Hepatic stellate cell (primary cell): ENCODE results near the gene FOLR3.
"Not testable (repeated sequence)": the region's sequence is repeated elsewhere in the genome, so short reads cannot be mapped to it uniquely, and the experiment has no call there.

Experiments used
- DNase-seq: peaks from one replicate; pipeline ENCODE4 v3.0.0; 2011; ENCODE audit warnings: low spot score

FOLR3 gene

DNA sequence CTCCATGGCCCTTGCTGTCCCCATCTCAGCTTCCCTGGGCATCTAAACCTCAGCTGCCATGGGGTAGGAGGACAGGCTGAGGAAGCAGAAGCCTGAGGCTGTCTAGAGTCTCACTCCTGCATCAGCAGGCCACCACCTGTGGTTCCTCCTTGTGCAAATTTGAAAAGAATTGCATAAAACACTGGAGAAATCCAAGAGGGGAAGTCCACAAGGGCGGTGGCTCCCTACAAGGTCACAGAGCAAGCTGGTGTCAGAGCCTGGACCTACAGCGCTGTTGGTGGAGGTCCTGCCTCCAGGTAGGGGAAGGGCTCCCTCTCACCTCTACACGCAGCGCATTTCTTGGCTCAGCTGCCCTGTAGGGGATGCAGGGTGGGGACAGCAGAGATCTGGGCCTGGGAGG is at the start of gene FOLR3:
FOLR3 (plus strand) TSS at position 253 of the 400 bp plus-strand sequence. CDS start 228 bp downstream, outside the sequence.
- DNase-seq = not testable (repeated sequence)

DNA sequence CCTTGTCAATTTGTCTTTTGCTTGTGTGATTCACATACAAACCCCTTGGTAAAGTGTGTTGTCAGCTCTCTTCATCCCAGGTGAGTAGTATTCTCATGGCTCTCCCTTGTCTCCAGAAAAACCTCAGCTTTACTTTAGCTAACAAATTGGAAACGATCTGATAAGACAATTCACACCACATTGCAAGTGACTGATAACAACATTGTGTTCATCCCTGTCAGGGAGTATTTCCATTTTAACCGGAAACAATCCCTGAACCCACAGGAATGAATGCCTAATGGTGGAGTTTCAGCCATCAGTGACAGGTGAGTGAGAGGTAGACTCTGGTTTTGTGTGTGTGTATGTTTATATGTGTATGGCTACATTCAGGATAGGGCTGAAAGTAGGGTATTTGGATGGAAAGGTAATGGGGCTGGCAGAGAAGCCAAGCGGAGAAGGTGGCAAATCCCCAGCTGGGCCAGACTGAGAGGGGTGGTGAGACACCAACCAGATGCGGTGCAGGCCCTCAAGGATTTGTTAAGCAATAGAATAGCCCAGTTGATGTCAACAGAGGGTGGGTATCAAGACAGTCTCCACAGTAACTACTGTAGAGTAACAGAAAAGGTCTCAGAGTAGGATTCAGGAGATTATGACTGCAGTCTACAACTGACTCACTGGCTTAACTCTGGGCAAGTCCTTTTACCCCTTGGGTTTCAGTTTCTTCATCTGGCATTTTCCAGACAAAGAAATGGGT is 47.3 kb upstream of the FOLR3 start:
- no peak for DNase-seq

DNA sequence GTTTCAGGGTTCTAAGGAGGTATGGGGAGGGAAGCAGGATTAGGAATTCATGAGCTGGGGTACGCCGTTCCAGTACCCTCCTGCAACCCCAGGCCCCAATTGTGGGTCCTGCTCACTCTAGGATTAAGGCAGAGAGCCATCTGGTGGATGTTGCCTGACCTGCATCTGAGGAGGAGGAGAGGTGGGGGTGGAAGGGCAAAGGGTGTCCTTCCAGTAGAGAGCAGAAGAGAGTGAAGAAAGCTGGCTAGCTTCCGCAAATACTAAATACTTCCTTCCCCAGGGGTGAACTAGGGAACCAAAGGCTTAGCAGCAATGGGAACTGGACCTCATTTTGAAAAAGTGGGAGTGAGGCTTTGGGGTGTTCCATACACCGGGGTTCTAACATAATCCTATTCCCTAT is 44.2 kb upstream of the FOLR3 start:
- DNase-seq = peak; percentile 78

DNA sequence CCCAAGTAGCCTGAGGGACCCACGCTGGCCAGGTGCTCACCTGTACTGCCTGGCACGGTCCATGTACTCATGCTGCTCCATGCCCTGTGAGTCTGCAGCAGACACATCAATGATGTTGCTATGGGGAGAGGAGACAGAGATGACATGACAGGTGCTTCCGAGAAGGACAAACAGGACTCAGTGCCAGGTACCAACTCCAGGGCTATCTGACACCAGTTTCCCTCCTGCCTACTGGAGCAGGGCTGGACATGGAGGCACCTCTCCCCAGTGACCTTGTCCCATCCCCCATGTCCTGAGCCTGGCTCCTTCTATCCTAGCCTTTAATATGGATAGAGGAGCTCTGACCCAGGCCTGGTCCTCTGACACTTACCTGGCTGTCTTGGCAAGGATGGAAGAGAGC is 36.8 kb upstream of the FOLR3 start:
- no peak for DNase-seq

DNA sequence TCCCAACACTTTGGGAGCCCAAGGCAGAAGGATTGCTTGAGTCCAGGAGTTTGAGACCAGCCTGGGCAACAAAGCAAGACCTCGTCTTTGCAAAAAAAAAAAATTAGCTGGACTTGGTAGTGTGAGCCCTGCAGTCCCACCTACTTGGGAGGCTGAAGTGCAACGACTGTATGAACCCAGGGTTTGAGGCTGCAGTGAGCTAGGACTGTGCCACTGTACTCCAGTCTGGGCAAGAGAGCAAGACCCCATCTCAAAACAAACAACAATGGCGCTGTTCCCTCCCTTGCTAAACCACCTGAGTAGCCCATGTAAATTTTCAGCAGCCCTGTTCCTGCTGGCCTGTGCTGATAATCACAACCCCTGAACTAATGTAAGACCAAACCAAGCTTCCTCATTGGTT is 35.5 kb upstream of the FOLR3 start:
- DNase-seq = no peak

DNA sequence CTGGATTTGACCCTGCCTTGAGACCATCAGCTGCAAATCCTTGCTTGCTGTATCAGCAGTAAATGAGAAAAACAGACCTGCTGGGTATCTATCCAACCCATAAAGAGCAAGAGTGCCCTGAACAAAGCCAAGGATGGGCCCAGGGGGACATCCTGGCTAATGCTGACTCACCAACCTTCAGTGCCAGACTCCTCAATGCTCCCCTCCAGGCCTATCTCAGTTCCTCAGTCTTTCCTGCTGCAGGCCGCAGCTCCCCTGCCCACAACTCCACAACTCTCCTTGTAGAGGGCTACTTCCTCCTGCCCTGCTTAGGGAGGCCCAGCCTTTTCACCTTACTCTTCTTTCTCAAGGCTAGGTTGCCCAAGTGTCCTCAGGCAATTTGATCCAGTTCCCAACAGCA is 35.1 kb upstream of the FOLR3 start:
- no peak for DNase-seq

DNA sequence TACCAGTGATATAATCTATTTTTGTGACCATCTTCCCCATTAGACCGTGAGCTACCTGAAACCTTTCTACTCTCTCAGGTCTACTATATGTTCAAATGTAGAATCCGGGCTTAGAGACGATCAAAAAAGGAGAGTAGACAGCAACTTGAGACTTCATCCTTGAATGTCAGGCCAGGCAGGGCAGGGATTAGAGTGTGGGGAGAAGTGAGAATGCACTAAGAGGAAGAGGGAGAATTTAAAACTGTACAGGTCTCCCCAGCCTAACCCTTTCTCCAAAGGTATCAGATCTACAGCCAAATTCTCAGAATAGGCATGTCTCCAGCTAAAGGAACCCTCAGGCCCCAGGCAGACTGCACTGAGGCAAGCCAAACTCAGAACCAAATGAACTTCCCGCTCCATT is 33.4 kb upstream of the FOLR3 start:
- DNase-seq = no peak

DNA sequence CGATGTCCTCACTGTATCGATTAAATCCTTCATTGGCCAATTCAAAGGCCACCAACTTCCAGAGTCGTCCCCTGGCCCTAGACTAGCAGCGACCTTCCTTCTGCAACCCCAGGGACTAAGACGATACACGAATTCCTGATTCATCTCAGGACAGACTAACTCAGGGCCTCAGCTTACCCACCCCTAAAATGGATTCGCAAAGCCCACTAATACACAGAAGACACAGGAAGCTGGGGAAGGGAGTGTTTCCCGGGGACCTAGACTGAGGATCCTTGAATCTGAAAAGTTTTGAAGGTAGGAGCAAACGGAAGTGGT is 32.9 kb upstream of the FOLR3 start:
- DNase-seq = no peak

DNA sequence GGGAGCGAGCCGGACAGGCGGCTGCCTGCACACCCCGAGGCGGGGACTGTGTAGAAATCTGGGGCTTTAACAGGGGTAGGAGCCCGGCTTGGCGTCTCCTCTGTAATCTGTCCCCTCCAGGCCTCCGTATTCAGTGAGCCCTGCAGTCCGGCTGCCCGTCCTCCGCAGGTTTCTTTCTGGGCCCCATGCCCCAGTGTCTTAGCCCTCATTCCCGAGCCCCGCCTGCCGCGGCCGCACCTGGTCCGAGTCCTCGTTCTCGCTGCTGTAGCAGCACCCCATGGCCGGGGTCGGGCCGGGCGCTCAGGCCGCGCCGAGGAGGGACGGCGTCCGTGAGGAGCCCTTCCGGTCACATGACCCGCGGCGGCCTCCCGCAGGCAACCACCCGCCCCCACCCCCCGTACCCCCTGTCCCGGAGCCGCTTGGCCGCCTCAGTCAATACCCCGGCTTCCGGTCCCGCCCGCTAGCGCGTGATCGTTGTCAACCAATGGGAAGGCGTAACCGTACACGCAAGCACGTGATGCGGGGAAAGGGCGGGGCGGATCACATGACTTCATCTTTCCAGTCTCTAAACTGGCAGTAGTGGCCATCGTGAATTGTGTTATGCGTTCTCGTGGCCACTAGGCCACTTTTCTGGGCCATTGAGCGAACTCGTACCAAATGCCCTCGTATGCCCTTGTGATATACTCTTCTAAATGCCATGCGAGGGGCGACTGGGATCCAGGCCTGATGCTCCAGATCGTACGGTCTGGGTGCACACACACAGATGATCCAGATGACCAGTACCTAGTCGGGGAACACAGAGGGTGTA is 32.4 kb upstream of the FOLR3 start, which contains the start of gene LAMTOR1:
LAMTOR1 (minus strand) TSS at position 352 of the 808 bp plus-strand sequence; CDS start at position 279, 73 bp downstream.
- DNase-seq = peak; percentile 96

DNA sequence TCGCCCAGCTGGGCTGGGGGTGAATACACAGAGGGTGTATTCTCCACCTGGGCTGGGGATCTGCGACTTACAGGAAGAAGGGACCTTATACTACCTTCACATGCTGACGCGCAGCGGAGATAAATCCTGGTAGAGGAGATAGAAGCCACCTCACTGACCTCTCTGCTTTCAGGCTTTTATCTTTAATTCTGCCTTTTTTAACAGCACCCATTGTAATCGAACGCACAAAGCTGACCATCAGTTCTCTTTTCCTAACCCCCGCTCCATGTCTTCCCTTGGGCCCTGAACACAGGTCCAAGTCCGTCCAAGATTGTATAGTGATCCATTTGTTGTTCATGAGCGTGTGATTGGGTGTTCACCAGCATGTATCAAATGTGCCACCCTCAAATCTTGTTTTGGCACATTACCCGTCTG is 31.8 kb upstream of the FOLR3 start:
- DNase-seq = no peak

DNA sequence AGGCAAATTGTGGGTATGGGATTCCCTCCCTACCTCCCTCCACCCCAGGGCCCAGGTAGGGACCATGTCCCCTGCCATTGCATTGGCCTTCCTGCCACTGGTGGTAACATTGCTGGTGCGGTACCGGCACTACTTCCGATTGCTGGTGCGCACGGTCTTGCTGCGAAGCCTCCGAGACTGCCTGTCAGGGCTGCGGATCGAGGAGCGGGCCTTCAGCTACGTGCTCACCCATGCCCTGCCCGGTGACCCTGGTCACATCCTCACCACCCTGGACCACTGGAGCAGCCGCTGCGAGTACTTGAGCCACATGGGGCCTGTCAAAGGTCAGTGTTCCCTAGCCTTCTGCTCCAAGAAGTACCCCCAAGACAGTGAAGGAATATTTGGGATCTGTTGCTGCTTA is 29.6 kb upstream of the FOLR3 start, which contains the start of gene TOMT:
TOMT (plus strand) TSS at position 37 of the 400 bp plus-strand sequence; CDS start at position 65, 28 bp downstream.
- DNase-seq = no peak

DNA sequence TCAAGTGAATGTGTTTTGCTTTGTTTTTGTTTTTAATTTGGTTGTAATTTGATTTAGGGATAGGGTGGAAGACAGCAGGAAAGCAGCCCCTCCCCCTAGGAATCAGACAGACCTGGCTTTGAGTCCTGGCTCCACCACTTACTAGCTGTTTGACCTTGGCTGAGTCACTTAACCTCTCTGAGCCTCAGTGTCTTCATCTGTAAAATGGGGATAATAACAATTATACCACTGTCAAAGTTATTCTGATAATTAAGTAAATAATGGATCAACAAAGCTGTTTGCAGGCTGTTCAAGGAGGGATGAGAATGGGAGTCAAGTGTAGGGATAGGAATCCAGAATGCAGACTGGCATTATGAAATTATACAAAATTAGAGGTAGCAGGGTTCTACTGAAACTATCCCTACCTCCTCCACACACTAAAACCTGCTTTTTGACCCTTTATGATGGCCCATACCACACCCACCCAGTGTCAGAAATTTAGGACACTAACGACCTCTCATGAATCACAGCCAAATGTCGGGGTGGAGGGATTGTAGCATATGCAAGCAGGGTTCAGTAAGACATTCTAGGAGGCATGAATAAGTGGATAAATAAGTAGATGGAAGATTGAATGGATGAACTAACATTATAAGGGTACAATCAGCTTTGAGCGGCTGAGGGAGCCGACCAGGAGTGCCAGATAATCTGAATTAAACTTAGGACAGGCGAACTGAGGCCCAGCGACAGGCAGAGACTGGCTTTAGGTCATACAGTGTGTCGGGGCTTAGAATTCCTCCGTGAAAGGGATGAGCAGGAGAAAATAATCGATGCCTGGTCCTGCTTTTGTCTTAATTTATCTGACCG is 24.0 kb upstream of the FOLR3 start:
- no peak for DNase-seq

DNA sequence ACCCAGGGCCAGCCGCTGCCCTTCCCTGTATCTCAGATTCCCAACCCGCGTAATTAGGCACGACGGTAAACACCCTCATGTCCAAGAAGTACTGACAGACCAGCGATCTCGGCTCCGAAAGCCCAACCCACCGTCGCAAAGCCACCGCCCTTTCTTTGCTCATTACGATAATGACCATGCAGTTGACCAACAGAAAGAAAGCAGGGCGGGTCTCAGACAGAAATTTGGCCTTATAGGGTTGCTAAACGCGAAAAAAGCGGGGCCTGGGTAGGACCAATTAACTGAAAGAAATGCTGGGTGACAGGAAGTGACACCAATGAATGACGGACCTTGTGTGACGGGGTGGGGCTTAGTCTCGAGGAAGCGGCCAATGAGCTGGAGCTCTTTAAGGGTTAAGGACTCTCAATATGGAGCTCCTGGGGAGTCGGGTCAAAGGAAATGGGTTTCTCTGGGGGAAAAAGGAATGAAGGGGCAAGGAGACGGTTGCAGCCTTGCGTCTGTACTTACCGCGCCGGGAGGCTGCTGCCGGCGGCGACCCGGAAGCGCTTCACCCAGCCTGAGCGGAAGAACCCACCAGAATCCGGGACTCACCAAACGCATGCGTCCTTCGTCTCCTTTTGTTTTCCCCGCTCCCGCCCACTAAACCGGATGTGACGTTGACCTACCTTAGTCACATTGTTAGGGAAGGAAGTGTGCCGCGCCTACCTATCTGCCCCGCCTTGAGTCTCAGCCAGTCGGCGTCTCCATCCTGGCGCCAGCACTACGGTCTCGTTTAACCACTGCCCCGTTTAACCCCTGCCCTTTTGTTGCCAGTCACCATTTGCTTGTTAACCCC is 23.2 kb upstream of the FOLR3 start, which contains the start of gene ANAPC15:
ANAPC15 (minus strand) TSS at position 553 of the 835 bp plus-strand sequence. CDS start 1,419 bp downstream, outside the sequence.
- DNase-seq = peak; percentile 93

DNA sequence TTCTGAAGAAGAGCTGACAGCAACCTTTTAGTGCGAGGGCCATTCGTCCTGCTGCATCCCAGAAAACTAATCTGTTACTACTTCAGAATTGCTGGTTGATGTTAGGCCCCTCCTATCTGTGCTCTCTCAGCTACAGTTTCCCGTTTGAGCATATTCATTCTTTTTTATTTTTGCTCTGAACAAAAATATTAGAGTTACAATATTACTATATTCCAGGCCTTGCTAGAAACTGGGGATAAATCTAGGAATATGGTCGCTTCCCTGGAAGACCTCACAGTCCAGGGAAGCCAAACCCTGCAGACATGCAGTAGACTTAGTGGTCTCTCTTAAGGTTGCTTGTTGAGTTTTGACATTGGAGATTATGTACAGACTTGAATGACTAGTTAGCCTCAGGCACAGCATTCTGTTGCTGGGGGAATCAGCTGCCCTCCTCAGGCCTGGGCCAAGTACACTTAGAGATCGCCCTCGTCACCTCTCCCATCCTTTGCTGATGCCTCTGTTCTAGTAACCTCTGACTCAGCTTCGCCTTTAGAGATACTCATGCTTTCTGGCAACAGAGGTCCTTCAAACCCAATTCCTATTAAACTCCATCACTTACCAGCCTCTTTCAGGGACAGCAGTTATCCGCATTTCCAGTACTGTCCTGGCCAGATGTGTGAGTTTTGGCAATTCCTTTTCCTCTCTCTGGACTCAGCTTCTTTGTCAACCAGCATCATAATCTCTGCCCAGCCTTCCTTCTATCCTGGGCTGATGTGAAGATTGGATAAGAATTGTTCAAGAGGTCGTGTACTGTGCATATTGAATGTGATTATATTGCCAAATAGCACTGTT is 22.3 kb upstream of the FOLR3 start:
- no peak for DNase-seq

DNA sequence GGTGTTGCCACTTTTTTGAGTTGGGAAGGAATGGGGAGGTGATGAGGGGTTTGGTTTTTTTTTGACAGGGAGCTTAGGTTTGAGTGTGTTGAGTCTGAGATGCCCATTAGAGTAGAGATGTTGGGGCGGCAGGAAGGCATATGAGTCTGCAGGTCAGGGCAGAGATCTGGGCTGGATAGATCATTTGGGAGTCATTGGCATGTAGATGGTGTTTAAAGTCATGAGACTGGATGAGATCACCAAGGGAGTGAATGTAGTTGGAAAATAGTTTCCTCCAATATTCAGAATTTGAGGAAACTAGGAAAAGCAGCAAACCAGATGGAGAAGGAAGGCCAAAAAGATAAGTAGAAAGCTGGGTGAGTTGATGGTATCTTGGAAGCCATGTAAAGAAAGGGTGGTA is 21.0 kb upstream of the FOLR3 start:
- DNase-seq = no peak

DNA sequence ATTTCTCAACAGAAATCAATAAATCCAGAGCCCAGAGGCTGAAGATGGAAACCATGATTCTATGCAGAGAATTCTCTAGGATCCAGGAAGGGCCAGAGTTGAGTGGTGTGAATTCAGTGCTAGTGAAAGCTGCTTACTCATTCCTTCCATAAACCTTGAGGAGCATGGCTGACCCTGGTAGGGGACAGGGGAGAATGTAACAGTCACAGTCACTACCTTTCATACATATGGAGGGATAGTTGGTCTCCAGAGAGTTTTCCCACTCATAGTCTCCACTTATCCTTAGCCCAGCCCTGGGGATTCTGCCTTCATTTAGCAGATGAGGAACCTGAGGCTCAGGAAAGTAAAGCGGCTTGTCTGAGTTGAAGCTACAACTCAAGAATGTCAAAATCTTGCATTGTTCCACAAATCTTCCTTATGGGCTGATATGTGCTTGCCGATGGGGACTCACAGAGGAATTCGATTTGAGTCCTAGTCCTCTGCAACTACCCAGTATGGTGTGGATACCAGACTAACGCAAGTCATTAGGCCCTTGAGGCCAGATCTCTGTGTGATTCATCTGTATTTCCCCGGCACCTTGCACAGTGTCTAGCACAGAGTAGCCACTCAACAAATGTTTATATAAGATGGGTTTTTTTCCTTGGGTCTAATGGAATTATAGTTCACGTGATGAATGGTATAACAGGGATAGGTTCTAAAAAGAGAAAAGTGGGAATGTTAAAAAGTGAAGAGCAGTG is 19.3 kb upstream of the FOLR3 start:
- no peak for DNase-seq

DNA sequence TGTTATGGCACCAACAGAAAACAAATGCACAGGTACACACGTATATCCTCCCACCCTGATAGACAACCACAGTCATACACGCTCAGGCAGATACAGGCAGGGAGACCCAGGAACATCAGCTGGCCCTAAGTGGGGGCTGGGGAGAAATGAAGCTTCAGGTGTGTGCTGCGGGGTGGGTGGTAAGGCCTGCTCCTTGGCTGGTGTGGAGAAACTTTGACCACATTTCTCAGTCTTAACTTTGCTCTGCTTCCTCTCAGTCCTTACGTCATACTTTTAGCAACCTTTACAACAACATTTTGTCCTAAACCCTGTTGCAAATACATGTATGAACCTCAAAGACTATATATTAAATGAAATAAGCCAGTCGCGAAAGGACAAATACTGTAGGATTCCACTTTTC is 16.3 kb upstream of the FOLR3 start:
- DNase-seq = no peak

DNA sequence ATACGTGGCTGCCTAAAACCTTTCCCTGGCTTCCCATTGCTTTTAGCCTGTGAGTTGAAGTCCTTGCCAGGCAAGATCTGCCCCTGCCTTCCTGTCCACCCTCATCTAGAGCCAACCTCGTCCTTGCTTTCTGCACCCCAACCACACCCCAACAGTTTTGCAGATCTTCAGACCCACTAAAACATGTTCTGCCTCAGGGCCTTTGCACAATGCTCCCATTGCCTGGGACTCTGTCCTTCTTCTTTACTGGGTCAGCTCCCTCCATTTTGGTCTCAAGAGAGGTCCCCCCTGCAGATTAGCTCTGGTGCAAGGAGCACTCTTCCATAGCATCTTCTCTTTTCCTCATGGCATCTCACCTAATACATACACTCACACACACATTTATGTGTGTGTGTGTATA is 14.6 kb upstream of the FOLR3 start:
- no peak for DNase-seq

DNA sequence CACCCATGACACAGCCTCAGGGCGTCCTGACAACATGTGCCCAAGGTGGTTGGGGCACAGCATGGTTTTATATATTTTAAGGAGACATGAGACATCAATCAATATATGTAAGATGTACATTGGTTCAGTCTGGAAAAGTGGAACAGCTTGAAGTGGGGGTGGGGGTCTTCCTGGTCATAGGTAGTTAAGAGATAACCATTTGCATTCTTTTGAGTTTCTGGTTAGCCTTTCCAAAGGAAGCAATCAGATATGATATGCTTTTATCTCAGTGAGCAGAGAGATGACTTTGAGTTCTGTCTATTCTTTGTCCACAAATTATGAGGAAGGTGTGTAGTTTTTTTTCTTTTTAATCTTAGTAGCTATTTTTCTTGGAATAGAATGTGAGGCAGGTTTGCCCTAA is 12.9 kb upstream of the FOLR3 start:
- DNase-seq = no peak
